Tracheal epithelial cell (primary cell): ENCODE results near the gene DDIT3. TPM values are rescaled to one million over a fixed set of nuclear protein-coding genes. Genes with fewer than 3 reads are reported as not detected.

Source experiments
- total RNA-seq: library from RNA; depleted of rRNA; stranded (reverse); fragments of >200 nt; gene quantifications from 2 replicates; pipeline ENCODE4 v1.2.1, GENCODE V29; 2014

DDIT3 gene, protein sequence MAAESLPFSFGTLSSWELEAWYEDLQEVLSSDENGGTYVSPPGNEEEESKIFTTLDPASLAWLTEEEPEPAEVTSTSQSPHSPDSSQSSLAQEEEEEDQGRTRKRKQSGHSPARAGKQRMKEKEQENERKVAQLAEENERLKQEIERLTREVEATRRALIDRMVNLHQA
- 75.9 and 79.7 TPM in 2 replicates for total RNA-seq

DNA sequence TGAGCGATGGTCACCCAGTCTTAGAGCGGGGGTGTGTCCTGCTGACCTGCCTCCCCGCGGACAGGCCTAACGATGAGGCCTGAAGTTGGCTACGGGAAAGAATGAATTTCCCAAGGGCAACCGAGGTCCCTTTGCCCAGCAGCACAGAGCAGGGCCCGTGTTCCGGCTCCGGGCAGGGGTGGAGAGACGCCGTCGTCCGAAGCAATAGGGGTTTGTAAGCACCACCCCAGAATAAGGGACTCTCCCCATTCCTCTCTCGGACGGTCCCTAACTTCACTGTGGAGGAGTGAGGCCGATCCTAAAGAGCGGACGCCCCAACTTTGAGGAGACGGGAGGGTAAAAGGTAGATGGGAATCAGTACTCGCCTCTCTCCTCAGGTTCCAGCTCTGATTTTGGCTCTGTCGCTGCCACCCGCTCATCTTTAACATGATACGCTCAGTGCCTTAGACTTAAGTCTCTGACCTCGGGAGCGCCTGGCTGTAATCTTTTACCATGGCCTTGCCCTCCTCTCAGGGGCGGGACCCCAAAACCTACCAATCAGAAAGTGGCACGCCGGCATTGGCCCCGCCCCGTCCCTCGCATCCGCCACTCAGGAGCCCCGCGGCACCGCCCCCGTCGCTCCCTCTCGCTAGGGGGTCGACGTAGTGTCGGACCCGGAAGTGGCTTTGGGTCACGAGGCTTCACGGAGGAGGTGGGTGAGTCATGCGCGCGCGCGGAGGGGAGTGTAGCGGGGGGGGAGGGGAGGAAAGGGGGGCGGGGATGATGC is at the start of gene DDIT3:
DDIT3 (minus strand) TSS at position 462 of the 766 bp plus-strand sequence. CDS start 3,108 bp downstream, outside the sequence.

DNA sequence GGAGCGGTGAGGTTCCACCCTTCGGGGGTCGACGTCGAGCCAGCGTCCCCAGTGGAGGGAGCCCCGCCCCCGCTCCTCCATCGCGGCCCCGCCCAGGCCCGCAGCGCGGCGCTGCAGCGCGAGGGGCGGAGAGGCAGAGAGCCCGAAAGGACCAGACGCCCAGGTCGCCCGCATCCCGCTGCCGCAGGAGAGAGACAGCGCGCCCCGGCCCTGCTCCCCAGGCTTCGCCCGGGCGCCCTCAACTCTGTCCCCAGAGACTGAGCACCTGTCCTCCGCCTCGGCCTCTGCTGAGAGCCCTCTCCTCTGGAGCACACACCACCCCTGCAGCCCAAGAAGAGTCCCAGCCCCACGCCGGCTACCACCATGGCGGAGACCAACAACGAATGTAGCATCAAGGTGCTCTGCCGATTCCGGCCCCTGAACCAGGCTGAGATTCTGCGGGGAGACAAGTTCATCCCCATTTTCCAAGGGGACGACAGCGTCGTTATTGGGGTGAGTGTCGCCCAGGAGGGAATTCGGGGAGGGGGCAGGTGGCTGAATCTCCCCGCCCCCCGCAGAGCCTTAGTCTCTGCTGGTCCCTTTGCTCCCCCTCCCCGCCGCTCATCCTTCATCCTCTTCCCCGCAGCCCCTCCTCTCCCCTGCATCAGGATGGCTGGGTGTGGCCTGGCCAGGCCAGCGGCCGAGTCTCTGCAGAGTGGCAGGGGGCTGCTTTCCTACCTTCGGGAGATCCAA is 29.8 kb upstream of the DDIT3 start, which contains the start of gene KIF5A:
KIF5A (plus strand) TSS at position 136 of the 732 bp plus-strand sequence; CDS start at position 364, 228 bp downstream.

GRCh38 chr12:57546438-57547287 is 26.3 kb upstream of the DDIT3 start, which contains the start of gene DCTN2:
TSS of gene DCTN2 (minus strand) at chr12:57547192. CDS start at chr12:57547063, 129 bp downstream.

DNA sequence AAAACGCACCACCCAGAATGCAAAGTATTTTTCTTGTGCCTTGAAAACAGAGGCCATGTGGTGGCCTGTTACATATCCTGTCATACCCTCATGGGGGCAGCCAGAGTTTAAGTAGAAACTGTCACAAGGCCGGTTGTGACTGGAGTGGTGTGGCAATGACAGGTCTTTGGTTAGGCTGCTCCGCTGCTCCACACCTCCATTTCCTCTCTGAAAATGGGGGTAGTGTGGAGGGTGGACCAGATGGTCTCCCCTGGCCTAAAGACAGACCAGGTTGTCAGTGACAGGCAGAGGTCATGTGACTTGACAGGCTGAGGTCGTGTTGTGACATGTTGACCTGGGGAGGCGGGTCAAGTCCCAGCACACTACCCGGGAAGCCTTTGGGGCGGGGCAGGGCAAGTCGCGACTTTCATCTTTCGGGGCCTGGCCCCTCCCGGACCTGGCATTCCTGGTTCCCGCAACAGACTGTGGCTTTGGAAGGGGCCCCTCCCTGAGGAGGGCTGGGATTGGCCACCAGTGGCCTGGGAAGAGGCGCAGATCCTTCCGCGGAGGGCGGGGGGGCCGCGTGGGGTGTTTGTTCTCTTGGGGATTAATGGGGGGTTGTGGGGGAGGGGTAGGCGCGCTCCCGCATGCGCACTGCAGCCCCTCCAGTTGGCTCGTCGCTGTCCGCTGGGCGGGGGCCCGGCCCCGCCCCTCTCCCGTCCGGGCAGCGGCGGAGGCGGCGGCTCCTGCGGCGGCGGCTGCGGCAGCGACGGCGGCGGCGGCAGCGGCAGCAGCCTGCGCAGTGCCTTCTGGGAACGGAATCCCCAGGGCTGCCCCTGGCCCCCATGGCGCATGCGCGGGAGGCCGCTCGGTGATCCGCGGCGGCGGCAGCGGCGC is 1.9 kb upstream of the DDIT3 start, which contains the start of gene MBD6:
MBD6 (plus strand) TSS at position 814 of the 876 bp plus-strand sequence. CDS start 1,480 bp downstream, outside the sequence.

DNA sequence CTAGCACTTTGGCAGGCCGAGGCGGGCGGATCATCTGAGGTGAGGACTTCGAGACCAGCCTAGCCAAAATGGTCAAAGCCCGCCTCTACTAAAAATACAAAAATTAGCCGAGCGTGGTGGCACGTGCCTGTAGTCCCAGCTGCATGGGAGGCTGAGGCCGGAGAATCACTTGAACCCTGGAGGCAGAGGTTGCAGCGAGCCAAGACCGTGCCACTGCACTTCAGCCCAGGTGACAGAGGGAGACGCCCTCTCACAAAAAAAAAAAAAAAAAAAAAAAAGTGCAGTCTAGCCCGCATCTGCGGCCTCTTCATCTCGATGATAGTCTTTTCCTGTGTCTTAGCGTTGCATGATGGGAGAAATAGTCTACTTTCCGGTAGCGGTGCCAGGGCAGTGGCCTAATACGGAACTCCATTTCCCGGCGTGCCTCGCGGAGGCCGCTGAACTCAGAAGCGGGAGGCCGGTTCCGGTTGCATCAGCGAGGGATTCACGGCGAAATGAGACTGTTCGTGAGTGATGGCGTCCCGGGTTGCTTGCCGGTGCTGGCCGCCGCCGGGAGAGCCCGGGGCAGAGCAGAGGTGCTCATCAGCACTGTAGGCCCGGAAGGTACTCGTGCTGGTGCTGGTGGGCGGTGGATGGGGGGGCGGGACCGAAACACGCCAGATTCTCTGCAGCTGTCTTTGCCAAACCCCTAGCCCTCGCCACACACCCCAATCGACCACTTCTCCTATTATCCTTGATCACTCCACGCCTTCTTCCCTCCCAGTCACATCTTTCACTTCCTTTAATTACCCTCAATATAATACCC is 32.5 kb downstream of the DDIT3 start, which contains the start of gene MARS1:
MARS1 (plus strand) TSS at position 472 of the 805 bp plus-strand sequence; CDS start at position 495, 23 bp downstream.

DNA sequence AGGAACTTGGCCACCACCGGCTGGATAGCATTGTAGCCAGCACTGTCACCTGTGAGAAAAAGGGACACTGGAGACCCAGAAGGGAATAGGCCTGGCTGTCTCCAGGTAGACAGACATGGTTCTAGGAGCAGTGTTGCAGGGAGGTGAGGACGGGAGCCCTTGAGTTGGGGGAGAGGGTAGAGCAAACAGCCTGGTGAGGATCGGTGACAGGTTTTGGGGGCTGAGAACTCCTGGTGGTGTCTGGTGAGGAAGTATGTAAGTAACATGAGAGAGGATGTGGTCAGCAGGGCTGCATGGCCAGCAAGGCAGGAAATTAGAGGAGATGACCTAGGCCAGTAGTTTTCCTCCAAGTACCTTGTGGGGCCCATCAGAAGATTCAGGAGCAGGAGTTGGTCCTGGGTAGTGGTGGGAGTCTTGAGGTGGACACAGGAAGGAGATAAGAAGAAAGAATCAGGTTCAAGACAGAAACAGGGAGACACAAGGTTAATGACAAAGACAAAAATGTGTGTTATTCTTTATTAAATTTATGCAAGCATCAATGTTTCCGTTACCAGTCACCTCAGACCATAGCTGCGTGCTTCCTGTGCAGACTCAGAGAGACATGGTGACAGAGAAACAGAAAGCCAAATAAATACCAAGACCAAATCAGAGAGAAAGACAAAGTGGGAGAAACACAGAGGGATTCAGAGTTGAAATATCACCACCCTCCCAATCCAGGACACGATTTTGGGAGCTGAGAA is 40.8 kb downstream of the DDIT3 start, which contains the start of gene ARHGAP9:
ARHGAP9 (minus strand) TSS at position 491 of the 740 bp plus-strand sequence; CDS start at position 31, 460 bp downstream.

Other genes with a start within 250 kb of the DDIT3 start
- 6.7 and 12.6 TPM in 2 replicates for gene R3HDM2, start 89.5 kb downstream of the DDIT3 start, total RNA-seq
- not detected in 2 replicates for gene INHBC, start 85.7 kb downstream of the DDIT3 start, total RNA-seq
- gene INHBE, start 65.2 kb downstream of the DDIT3 start, total RNA-seq: 0.96 and 1.3 TPM in 2 replicates
- under 0.01 TPM in 1 of 2 replicates, not detected in the other for gene GLI1, start 60.7 kb downstream of the DDIT3 start, total RNA-seq
- not detected in 2 replicates for gene ARHGAP9, start 40.6 kb downstream of the DDIT3 start, total RNA-seq
- 191 and 216 TPM in 2 replicates for gene MARS1, start 32.4 kb downstream of the DDIT3 start, total RNA-seq
- gene MBD6, start 2.3 kb upstream of the DDIT3 start, total RNA-seq: 4.5 and 6.0 TPM in 2 replicates
- gene DCTN2, start 26.7 kb upstream of the DDIT3 start, total RNA-seq: 77.6 and 95.4 TPM in 2 replicates
- gene KIF5A, start 29.5 kb upstream of the DDIT3 start, total RNA-seq: under 0.01 TPM in 1 of 2 replicates, not detected in the other
- gene PIP4K2C, start 70.7 kb upstream of the DDIT3 start, total RNA-seq: 47.5 and 52.2 TPM in 2 replicates
- 2.1 and 7.0 TPM in 2 replicates for gene DTX3, start 84.3 kb upstream of the DDIT3 start, total RNA-seq
- 1.9 and 2.2 TPM in 2 replicates for gene ARHGEF25, start 90.9 kb upstream of the DDIT3 start, total RNA-seq
- gene B4GALNT1, start 112.7 kb upstream of the DDIT3 start, total RNA-seq: 0.48 TPM in 1 of 2 replicates, not detected in the other
- 126 and 136 TPM in 2 replicates for gene OS9, start 173.6 kb upstream of the DDIT3 start, total RNA-seq
- under 0.01 and 0.21 TPM in 2 replicates for gene AGAP2, start 218.2 kb upstream of the DDIT3 start, total RNA-seq
- 82.2 and 98.0 TPM in 2 replicates for gene TSPAN31, start 224.5 kb upstream of the DDIT3 start, total RNA-seq
- gene CDK4, start 231.8 kb upstream of the DDIT3 start, total RNA-seq: 128 and 199 TPM in 2 replicates
- gene MARCHF9, start 234.6 kb upstream of the DDIT3 start, total RNA-seq: 7.7 and 11.1 TPM in 2 replicates
- gene CYP27B1, start 246.6 kb upstream of the DDIT3 start, total RNA-seq: 3.2 and 6.5 TPM in 2 replicates